CD4-positive, alpha-beta T cell treated with Interleukin-1 beta for 1 hour (primary cell): Measurements from ENCODE around the gene HAPLN3.
A peak's percentile ranks its signal among the peaks of the same experiment; 100 is the strongest.
"Not testable (repeated sequence)": the region's sequence is repeated elsewhere in the genome, so short reads cannot be mapped to it uniquely, and the experiment has no call there.

Experiments used
- DNase-seq, 2 donors: peaks; one replicate each; pipeline ENCODE4 v3.0.0-alpha.2; 2020 to 2022

The HAPLN3 gene, protein sequence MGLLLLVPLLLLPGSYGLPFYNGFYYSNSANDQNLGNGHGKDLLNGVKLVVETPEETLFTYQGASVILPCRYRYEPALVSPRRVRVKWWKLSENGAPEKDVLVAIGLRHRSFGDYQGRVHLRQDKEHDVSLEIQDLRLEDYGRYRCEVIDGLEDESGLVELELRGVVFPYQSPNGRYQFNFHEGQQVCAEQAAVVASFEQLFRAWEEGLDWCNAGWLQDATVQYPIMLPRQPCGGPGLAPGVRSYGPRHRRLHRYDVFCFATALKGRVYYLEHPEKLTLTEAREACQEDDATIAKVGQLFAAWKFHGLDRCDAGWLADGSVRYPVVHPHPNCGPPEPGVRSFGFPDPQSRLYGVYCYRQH

DNA sequence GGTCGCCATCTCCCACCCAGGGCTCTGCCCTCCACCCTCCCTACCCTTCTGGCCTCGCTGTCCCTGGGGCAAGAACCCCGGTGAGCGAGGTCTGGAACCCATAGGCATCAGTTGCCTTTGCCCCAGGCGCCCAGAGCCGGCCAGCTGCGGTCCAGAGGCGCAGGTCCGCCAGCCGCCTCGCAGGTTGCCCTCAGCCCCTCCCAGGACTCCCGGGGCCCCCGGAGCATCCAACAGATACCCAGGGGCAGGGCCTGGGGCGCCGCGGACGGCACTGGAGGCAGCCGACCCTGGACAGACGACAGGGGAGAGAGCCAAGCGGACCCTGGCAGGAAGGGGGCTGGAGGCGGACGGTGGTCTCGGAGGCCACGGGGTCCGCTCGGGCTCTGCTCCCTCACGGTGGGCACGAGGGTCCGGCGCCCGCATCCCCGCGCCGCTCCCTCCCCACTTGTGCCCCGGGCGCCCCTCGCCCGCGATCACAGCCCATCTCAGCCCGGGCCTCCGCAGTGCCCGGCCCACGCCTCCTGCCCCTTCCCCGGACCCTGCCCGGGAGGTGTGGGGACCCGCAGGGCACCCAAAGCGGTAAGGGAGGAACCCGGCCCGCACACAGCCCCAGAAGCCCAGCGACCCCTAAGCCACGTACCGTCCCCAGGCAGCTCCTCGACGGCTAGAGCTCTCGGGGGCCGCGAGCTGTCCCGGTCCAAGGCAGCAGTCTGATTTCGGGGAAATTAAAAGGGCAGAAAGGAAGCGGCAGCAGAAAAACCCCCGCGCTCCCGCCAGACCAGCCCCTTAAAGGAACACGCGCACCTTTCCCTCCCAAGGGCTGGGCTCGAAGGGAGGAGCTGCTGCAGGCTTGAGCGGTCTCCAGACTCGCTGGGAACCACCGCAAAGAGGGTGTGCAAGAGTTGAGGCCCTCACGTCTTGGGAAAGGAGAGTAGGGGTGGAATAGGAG is at the start of gene HAPLN3:
HAPLN3 (minus strand) TSS at position 726 of the 949 bp plus-strand sequence. CDS start 8,246 bp downstream, outside the sequence.
- DNase-seq: peak; percentile 39 to 62

DNA sequence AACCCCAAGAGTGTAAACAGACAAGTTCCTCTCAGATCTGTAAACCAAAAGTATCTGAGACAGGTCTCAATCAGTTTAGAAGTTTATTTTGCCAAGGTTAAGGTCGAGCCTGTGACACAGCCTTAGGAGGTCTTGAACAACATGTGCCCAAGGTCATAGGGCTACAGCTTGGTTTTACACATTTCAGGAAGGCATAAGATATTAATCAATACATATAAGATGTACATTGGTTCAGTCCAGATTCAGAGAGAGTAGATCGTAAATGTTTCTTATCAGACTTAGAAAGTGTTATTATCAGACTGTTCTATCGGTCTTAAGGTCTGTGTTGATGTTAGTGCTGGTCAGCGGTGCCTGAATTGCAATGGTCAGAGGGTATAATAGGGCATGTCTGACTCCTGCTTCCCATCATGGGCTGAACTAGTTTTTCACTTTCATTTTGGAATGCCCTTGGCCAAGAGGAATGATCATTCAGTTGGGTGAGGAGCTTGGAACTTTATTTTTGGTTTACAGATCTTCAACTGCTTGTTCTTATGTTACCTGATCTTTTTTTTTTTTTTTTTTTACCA is 44.8 kb upstream of the HAPLN3 start:
- DNase-seq: no peak

DNA sequence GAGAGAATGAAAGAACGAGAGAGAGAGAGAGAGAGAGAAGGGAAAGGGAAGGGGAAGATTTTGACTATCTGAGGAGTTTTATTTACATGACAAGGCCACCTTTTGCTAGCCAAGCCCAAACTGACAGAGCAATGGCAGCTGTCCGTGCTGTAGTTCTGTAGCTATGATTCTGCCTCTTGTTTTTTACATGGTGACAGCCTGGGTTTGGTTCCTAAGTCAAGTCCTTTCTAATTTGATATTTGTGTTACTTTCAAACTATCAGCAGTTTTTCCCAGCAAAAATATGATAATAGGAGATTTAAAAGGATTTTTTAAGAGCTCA is 44.1 kb upstream of the HAPLN3 start:
- no peak for DNase-seq

DNA sequence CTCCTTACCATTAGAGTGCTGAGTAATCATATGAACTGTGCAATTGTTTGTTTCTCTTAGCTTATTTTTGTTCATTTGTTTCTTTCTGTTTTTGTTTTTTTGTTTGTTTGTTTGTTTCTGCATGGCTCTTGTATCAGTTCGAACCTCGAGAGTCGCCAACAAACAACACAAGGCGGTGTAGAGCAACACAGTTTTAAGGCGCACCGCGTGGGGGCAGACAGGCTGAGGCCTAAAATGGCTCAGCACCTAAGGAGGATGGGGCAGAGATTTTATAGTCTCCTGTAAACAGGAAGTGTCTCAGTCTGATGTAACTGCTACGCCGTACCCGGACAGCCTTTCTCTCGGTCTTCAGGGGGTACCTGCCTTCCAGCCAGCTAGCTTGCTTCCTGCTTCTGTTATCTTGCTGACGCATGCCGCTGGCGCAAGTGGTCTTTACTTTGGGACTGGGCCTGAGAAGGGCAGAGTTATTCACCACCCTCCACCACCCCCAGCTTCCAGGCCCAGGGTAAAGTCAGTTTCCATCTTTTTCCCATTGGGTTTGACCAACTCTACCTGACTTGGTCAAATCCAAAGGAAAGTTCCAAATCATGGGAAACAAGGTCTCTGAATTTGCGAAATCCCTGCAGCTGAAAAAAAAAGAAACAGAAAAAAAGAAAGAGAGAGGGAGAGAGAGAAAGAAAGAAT is 43.6 kb upstream of the HAPLN3 start:
- no peak for DNase-seq

DNA sequence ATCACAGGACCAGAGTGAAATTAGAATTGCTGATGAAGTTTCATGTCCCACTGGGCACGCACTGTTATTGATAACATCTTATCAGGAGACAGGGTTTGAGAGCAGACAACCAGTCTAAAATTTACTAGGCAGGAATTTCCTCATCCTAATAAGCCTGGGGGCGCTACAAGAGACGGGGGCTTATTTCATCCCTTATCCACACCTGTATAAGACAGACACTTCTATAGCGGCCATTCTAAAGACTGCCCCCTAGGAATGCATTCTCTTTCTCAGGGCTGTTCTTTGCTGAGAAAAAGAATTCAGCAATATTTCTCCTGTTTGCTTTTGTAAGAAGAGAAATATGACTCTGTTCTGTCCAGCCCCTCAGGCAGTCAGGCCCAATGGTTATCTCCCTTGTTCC is 39.1 kb upstream of the HAPLN3 start:
- not testable (repeated sequence) for DNase-seq

DNA sequence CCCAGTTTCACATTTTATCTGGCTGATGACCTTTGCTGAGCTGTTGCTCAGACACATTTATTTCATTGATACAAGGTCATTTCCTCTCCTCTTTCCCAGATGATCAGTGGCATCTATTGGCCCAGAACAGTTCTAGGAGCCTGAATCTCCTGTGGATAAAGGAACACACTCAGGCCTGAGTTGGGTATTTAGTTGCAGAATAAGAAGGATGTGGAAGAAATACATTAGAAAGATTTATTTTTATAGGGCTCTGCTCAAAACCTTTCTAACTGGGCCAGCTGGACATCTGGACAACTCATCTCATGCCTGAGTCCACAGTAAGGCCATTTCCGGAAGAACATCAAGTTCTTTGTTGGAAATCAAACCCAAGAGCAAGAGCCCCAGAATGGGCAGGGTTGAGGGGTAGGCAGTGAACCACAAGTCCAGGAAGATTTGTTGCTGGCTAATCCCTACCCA is 37.6 kb upstream of the HAPLN3 start:
- DNase-seq: no peak

DNA sequence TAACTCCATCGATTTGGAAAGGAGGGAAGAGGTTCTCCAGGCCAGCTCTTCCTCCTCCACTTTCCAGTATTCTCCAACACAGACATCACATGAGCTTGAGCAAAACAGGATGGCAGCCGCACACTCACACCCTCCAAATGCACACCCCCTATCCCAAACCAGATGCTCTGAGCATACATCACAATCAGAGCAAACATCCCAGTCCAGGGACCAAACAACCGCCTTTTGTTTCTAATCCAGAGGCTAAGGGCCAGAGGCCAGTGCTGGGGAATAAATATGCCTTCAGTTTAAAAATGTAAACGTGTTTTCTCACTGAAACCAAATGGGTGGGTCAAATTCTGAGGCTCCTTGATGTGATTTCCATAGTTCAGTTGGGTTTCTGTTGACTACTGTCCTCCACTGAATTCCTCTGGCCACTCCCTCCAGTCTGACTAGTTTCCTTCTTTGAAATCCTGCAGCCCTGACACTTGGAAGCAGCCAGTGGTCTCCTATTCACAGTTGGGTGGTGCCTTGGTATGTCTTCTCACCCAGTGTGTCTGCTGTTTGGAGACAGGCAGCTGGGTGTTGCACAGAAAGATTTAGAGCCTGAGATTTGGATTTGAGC is 37.0 kb upstream of the HAPLN3 start:
- no peak for DNase-seq

DNA sequence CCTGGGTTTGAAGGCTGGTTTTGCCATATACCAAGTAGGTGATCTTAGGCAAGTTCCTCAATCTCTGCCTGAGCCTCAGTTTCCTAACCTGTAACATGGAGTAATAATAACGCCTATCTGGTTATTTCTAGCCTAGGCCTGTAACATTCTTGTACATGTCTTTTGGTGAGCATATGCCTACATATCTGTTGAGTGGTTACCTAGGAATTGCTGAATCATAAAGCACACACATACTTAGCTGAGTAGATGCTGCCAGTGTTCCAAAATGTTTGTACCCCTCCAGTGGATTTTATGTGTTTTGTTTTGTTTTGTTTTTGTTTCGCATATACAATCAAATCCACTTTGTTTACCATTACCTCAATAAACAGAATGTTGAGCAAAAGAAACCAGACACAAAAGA is 35.2 kb upstream of the HAPLN3 start:
- DNase-seq: no peak

DNA sequence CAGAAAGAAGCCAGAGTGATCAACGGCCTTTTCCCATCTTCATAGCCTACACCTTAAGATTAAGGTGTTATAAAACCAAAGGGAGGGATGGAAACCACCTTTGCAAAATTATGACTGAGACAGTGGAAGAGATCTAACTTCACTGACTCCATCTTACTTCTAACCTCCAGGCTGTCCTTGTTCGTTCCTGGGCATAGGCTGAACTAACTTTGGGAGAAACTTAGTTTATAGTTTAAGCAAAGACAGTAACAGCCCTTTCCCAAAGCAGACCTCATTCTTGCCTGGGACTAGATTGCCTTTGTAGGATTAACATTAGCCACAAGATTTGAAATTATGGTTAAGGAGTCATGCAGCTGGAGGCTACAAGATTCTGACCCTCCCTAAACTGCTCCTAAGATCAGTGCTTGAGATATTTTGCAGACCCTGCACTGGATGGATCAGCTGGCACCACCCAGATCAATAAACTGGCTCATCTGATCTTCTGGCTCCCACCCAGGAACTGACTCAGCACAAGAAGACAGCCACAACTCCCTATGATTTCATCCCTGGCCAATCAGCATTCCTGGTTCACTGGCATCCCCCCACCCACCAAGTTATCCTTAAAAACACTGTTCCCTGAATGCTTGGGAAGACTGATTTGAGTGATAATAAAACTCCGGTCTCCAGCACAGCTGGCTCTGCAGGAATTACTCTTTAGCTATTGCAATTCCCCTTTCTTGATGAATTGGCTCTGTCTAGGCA is 34.2 kb upstream of the HAPLN3 start:
- not testable (repeated sequence) for DNase-seq

DNA sequence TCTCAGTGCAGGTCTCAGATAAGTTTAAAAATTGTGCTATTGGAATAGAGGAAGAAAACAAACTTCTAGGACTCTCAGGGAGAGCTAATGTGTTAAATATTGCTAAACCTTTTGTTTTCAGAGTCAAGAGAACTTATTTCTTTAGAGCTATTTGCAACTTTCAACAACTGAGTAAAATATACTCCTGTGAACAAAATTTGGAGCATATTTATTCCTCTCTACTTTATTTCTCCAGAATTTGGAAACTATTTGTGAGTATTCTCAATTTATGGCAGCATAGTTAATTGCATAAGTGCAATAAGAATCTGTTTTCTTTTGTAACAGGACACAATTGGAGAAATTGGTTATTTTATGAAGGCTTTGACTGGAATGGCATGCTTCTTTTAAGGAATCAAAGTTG is 32.8 kb upstream of the HAPLN3 start:
- not testable (repeated sequence) for DNase-seq

DNA sequence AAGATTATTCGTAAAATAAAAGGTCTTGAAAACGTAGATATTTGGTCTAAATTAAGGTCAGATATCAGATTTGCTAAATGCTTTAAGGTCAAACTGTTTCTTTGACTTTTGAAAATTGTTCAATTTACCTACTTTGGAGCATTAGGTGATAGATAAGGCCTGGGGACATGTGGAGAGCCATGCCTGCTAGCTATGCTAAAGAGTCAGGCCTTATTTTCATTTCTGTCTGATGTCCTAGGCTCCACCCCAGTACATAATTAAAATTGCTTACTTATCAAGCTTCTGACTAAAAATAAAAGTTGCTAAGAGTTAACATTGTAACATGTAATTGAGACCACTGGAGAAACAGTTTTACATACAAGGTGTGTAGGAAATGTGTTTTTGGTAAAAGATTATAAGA is 30.3 kb upstream of the HAPLN3 start:
- DNase-seq: not testable (repeated sequence)

DNA sequence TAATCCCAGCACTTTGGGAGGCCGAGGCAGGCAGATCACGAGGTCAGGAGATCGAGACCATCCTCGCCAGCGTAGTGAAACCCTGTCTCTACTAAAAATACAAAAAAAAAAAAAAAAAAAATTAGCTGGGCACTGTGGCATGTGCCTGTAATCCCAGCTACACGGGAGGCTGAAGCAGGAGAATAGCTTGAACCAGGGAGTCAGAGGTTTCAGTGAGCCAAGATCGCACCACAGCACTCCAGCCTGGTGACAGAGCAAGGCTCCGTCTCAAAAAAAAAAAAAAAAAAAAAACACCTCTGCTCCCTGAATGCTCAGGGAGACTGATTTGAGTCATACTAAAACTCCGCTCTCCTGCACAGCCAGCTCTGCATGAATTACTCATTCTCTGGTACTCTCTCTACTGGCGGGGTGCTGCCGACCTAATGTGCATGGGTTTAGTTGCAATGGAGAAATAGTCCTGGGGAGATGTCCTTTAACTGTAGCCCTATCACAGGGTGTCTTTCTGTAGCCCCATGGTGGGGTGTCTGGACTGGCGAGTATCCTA is 25.6 kb upstream of the HAPLN3 start:
- not testable (repeated sequence) for DNase-seq

DNA sequence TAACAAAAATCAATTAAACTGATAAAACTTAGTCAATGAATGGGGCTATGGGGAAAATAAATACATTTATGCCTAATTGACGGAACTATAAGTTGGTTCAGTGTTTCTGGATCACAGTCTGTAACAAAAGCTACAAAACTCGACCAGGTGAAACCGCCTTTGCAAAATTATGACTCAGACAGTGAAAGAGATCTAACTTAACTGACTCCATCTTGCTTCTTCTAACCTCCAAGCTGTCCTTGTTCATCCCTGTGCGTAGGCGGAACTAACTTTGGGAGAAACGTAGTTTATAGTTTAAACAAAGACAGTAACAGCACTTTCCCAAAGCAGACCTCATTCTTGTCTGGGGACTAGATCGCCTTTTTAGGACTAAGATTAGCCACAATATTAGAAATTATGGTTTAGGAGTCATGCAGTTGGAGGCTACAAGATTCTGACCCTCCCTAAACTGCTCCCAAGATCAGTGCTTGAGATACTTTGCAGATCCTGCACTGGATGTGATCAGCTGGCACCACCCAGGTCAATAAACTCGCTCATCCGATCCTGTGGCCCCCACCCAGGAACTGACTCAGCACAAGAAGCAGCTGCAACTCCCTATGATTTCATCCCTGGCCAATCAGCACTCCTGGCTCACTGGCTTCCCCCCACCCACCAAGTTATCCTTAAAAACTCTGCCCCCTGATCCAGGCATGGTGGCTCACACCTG is 25.0 kb upstream of the HAPLN3 start:
- no peak for DNase-seq

DNA sequence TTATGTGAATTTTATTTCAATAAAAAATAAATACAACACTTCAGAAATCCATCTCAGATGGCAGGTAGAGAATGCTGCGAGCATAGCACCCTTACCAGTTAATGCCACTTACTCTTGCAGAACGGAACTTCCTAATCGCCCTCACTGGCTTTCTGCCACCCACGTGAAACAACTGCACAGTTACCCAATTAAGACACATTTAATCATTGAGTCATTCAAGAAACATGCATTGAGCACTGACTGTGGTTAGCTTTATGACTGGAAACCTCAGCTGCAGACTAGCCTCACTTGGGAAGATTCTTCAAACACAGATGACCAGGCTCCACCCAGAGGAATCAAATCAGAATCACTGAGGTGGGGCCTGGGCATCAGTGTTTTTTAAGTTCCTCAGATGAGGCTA is 23.4 kb upstream of the HAPLN3 start:
- DNase-seq: no peak

DNA sequence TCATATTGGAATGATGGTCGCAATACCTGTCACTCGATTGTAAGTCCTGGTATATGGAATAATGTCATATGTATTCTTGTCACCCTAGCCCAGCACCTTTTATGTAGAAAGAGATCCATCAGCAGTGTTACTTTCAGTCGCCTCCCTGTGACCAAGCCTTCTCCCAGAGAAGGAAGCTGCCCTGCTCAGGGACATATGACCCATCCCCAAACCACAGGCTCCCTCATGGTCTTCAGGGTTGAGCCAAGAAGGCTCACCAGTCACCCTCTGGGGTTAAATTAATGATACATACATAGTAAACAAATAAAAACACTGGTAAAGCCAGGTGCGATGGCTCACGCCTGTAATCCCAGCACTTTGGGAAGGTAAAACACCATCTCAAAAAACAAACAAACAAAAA is 22.4 kb upstream of the HAPLN3 start:
- no peak for DNase-seq

DNA sequence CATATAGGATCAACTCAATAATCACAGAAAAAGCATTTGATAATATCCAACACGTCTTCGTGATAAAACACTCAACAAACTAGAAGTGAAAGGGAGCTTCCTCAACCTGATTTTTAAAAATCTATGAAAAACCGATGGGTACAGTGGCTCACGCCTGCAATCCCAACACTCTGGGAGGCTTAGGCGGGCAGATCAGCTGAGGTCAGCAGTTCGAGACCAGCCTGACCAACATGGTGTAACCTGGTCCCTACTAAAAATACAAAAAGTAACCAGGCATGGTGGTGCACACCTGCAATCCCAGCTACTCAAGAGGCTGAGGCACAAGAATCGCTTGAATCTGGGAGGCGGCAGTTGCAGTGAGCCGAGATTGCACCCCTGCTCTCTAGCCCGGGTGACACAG is 20.0 kb upstream of the HAPLN3 start:
- no peak for DNase-seq

DNA sequence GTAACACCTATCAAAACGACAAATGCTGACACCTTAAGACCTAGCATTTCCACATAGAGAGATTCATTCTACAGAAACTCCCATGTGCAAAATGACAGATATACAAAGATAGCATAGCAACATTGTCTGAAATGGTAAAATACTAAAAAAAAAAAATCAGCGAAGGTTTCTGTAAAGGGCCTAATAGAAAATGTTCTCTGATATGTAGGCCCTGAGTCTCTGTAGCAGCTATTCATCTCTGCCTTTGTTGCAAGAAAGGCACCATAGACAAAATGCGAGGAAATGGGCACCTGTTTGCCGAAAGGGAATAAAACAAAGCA is 18.5 kb upstream of the HAPLN3 start:
- DNase-seq: no peak

DNA sequence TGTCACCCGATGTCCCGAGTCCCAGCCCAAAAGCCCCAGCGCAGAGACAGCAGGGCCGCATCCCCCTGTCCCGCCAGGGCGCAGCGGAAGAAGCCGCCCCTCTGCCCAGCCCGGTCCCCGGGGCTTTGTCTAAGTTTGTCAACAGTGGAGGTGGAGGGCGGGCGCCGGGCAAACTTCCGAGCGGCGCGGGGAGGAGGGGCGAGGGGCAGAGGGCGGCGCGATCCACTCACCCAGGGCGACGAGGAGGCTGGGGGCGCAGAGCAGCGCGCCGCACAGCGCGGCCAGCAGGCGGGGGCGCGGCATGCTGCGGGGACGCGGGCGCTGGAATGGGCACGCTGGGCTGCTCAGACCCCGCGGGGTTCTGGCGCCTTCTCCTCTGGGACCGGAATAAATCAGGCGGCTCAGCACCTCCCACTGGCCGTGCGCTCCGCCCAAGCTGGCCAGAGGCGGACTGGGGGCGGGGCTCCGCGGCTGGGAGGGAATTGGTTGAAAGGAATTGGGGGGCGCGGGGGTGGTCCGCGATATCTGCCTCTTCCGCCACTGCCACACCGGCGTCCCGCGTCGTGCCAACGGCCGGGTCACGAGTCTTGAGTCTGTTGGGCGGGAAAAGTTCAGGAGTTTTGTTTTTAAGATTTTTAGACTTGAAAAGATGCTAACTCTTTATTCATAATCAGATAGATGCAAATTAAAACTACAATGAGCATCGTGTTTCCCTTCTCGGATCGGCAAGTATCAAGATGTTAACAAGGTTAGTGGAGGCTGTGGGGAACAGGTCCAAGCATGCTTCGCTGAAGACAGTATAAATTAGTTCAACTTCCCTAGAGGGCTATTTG is 17.9 kb upstream of the HAPLN3 start, which contains the start of gene MFGE8:
MFGE8 (minus strand) TSS at position 363 of the 833 bp plus-strand sequence; CDS start at position 303, 60 bp downstream.
- DNase-seq: peak; percentile 61 to 69

DNA sequence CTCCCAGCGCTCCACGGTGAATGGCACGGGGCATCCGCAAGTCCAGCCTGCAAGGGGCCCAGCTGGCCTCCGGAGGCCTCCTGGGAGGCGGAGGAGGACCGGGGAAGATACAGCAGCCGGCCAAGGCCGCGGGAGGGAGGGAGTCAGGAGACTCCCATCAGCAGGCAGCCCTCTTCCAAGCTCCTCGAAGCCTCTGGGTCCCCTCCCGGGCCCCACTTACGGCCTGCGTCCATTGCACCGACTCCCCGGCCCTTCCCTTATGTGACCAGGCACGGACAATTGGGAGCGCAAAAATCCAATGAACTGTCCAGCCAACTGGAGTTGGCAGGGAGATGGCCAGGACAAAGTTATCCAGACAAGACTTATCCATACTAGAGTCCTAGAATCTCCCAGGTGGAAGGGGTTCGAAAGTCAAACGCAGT is 17.2 kb upstream of the HAPLN3 start:
- no peak for DNase-seq

DNA sequence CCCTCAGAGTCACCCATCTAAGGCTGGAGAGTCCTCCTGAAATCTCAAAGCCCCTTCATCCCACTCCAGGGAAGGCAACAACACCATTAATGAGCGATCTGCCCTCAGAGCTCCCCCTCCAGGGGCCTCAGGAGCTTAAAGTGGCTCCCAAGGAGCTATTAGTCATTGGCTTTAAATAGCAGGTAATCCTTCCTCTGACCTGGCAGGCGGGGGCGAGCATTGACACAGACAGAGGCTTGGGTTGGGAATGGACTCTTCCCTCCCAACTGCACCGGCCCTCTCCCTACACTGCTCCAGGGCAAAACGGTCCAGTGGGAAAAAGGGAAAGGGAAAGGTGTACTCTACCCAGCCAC is 16.4 kb upstream of the HAPLN3 start:
- DNase-seq: no peak
